Head of caudate nucleus (tissue), 42 donors: Measurements from ENCODE around the gene UBE2V1.
"Not testable (repeated sequence)": the region's sequence is repeated elsewhere in the genome, so short reads cannot be mapped to it uniquely, and the experiment has no call there.

ENCODE experiments used
- DNase-seq, 42 donors: peaks; one replicate each; pipeline versions ENCODE4 v3.0.0 to v3.0.0-alpha.2; 2020 to 2021; ENCODE audit warnings: mixed read lengths in 7 of 42
- intact Hi-C: fragments of 100-400 bp; cut with DNase I; formaldehyde crosslinking; loops from one replicate; pipeline ENCODE4 v1.15.0; 2022

Gene UBE2V1

GRCh38 chr20:50121858-50122271 lies 8.9 kb upstream of the UBE2V1 start:
- intact Hi-C loops = loop anchor here (2.0 kb wide), 1 partner anchor 47 kb away; no protein-coding TSS in a partner anchor
- DNase-seq = peak in 1 of 42 donors; percentile 16

- peak; percentile 66 to 91 (median 81) for DNase-seq
- intact Hi-C loops = loop anchor here (2.0 kb wide), 1 partner anchor 48 kb away; no protein-coding TSS in a partner anchor
Observed at GRCh38 chr20:50120935-50121693, 8.2 kb upstream of the UBE2V1 start.

DNA sequence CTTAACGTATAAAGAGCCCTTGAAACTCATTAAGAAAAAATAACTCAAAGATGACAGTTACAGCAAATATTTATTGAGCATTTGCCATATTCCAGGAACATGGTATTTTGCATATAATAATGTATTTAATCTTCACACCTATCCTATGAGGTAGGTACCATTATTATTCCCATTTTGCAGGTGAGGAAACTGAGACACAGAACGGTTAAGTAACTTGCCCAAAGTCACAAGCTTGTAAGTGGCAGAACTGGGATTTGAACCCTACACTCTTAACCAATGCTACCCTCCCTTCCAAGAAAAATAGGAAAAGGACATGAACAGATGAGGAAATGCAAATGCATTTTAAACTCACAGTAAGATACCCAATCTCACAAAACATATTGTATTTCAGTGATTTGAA lies 5.3 kb upstream of the UBE2V1 start:
- no peak for DNase-seq
- intact Hi-C loops = no loop called here

- DNase-seq = peak in 1 of 42 donors; percentile 29
Observed at GRCh38 chr20:50116368-50116999, 3.5 kb upstream of the UBE2V1 start.

DNA sequence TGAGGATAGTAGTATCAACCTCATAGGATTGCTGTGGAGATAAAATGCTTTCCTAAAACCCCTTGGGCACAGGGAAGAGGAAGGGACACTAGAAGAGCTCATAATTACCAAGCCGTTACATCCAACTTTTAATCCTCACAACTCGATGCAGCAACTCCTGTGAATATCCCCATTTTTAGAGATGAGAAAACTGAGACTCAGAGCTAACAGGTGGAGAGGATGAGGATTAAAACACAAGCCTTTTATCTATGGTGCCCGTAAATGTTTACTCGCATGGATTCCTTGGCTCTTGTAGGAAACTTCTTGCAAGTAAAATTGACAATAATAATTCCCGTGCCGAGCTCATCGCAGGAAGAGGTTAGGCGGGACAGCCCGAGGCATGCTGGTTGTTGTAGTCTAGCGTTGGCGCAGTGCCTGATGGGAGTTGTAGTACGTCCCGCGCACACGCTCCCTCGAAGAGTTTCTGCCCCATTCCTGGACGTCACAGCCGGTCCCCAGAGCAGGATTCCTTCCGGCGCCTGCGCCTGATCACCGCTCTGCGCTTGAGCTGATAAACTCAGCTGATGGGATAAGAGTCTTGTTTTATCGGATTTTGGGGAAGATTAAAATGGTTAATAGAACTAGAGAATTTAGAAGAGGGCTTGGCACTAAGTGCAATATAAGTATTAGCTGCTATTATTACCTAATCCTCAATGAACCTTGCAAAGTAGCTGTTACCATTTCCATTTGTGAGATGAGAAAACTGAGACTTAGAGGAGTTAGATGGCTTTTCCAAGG lies 2.8 kb upstream of the UBE2V1 start:
- intact Hi-C loops = no loop called here

More at GRCh38 chr20:50116368-50116999, 3.5 kb upstream of the UBE2V1 start:
- intact Hi-C loops = no loop called here

GRCh38 chr20:50115041-50115512 lies 2.1 kb upstream of the UBE2V1 start:
- intact Hi-C loops = no loop called here
- no peak for DNase-seq

More for the DNA sequence above, 2.8 kb upstream of the UBE2V1 start:
- peak; percentile 94 to 99 (median 98) for DNase-seq

- DNase-seq = no peak
- intact Hi-C loops = loop anchor here (5.0 kb wide), 1 partner anchor 39 kb away; the partner anchor contains the start of gene PEDS1
Observed at GRCh38 chr20:50113420-50114224, 672 bp upstream of the UBE2V1 start.

DNA sequence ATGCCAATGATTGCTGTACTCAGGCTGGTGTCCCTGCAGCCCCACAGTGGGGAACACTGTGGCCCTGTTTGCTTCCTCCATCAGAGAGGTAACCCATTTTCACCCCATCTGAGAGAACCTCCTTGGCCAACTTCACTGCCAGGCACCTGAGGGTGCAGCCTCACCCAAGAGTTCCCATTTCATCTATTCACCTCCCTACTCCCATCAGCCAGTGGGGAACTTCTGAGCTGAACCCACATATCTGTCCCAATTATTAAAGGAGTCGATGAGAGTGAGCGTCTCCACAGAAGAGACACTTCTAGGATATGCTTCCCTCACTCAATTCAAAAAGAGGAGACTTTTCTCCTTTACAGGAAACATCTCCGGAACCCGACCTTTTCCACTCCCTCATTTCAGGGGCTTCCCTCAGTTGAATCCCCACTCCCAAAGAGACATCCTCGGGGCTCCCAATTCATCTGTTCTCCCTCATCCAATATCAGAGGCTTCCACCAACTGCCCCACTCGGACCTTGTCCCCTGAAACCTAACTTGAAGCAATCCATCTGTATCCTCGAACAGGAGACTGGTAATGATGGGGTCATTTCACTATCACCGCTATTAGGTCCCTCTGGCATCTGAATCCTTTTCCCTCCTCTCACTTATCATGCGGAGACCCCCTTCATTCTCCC lies 988 bp downstream of the UBE2V1 start:
- intact Hi-C loops = loop anchor here (5.0 kb wide), 1 partner anchor 40 kb away; the partner anchor contains the start of gene PEDS1
- no peak for DNase-seq

DNA sequence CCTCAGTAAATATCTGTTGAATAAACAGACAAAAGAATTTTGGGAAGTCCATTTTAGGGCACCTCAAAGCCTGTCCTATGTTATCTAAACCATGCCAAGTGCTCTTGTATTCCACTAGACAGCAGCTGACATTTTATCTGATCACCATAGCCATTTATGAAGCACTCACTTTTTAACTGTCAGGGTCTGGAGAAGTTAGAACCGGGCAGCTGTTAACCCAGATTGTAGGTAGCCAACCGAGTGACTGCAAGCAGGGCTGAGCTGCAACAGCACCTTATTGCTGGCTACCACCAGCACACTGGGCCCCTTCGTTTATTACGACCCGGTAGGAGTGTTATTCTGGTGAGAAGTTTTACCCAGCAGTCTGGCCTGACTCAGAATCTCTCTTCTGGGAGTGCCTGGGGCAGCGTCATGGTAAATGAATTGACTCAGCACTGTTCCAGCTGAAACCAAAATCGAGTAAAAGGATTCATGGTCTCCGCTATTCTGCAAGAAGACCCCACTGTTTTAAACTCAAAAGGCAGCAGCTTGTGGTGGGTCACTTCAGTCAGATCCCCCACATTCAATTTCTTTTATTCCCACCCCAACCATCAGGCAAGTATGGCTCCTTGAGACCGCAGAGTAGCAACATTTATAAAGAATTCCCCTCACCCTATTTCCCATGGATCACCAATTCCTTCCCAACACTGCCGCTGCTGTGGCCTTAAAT lies 1.7 kb downstream of the UBE2V1 start:
- no peak for DNase-seq

GRCh38 chr20:50110141-50111047 lies 2.6 kb downstream of the UBE2V1 start:
- intact Hi-C loops = loop anchor here (5.0 kb wide), 1 partner anchor 42 kb away; the partner anchor contains the start of gene PEDS1
- no peak for DNase-seq

More for the DNA sequence above, 1.7 kb downstream of the UBE2V1 start:
- intact Hi-C loops = loop anchor here (5.0 kb wide), 1 partner anchor 41 kb away; the partner anchor contains the start of gene PEDS1

- DNase-seq = no peak
Observed at GRCh38 chr20:50108556-50109235, 4.3 kb downstream of the UBE2V1 start.

GRCh38 chr20:50107796-50108331 lies 5.1 kb downstream of the UBE2V1 start:
- intact Hi-C loops = no loop called here
- no peak for DNase-seq

More at GRCh38 chr20:50108556-50109235, 4.3 kb downstream of the UBE2V1 start:
- intact Hi-C loops = no loop called here

GRCh38 chr20:50107086-50107660 lies 5.8 kb downstream of the UBE2V1 start:
- intact Hi-C loops = no loop called here
- DNase-seq = no peak

DNA sequence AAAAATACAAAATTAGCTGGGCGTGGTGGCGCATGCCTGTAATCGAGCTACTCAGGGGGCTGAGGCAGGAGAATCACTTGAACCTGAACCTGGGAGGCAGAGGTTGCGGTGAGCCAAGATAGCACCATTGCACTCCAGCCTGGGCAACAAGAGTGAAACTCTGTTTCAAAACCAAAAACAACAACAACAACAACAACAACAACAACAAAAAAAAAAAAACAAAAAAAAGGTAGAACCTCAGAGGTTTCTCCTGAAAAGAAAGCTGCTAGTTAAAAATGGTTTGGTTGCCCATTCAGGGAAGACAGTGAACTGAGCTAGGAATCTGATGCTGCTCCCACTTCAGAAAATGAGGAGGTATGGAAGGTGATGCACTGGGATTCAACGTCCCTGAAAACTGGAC lies 6.3 kb downstream of the UBE2V1 start:
- DNase-seq, intact Hi-C loops: not testable (repeated sequence)
